ENCODE measurements around the gene SIT1.

DNA sequence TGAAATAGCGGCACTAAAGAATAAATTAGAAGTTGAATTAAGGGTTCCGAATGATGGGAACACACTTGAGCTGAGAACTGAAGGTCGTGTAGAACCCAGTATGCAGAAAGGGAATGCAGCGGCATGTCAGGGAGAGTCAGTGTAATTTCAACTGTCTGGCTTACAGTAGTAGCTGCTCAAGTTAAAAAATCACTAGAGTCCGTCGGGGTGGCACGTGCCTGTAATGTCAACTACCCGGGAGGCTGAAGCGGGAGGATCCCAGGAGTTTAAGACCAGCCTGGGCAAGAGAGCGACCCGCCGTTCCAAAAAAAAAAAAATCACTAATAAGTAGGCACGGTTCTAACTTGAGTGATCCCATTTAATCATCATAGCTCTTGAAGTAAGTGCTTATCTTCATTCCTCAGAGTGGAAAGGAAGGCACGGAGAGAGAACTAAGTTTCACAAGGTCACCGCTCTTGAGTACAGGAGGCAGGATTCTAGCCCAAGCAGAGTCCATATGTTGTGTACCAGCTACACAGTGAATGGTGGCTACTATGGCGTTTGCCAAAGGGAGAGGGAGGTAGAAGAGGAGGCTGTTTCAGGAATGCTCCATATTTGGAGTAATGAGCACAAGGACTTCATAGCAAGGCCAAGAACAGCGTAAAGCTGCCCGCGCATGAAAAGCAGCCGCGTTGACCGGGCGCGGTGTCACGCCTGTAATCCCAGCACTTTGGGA lies 6.3 kb upstream of the SIT1 start:
- TF ChIP-seq GATA2 (IDR thresholded peaks at IDR 0.05; ENCODE audit: low read depth, low read length) (no peak), GATA3 (IDR thresholded peaks at IDR 0.05; ENCODE audit: low read depth, low read length) (no peak)

Measured in SH-SY5Y (cell line).